Brain microvascular endothelial cell (primary cell): Measurements from ENCODE around the gene GPX1.
"Not testable (repeated sequence)": the region's sequence is repeated elsewhere in the genome, so short reads cannot be mapped to it uniquely, and the experiment has no call there.

Experiments
- DNase-seq: peaks from one replicate; pipeline ENCODE4 v3.0.0-alpha.2; 2020
- H3K27ac ChIP-seq: fragments of 250-450 bp; sonication (Bioruptor Pico); 2 replicates; pipeline ENCODE4 v1.5.1; 2020; ENCODE audit warnings: mild to moderate bottlenecking, moderate library complexity
- H3K27me3 ChIP-seq: fragments of 250-450 bp; sonication (Bioruptor Pico); replicated peaks from 2 replicates; pipeline ENCODE4 v1.5.1; 2020; ENCODE audit warnings: mild to moderate bottlenecking
- H3K36me3 ChIP-seq: fragments of 250-450 bp; sonication (Bioruptor Pico); replicated peaks from 2 replicates; pipeline ENCODE4 v1.5.1; 2020; ENCODE audit warnings: mild to moderate bottlenecking
- H3K4me3 ChIP-seq: 2 replicates; pipeline ENCODE4 v1.5.1; 2011; ENCODE audit warnings: low read depth, mild to moderate bottlenecking, control low read depth, low read length, moderate library complexity
- in situ Hi-C: cut with HindIII; loops from 2 replicates; pipeline ENCODE4 v1.10.0; 2017; ENCODE audit warnings: low sequenced_read_pairs, low pct_ligation_motif_present
- TF ChIP-seq, protein P1 (sequence below): IDR thresholded peaks from 2 replicates; pipeline ENCODE4 v1.5.1; 2011; ENCODE audit warnings: low read depth, mild to moderate bottlenecking, moderate library complexity, low read length, control low read depth, inconsistent platforms; ENCODE audit errors: missing control alignments

The GPX1 gene

GRCh38 chr3:49351521-49352011 lies 6.6 kb downstream of the GPX1 start:
- Histone ChIP-seq H3K36me3 (peaks cover 11% of the 10 kb centered on the region), H3K27me3 (no peaks in the 10 kb centered on the region), H3K4me3 (no peak overlapping the region), H3K27ac (peak overlapping the region; percentile 54)
- TF ChIP-seq, protein P1, sequence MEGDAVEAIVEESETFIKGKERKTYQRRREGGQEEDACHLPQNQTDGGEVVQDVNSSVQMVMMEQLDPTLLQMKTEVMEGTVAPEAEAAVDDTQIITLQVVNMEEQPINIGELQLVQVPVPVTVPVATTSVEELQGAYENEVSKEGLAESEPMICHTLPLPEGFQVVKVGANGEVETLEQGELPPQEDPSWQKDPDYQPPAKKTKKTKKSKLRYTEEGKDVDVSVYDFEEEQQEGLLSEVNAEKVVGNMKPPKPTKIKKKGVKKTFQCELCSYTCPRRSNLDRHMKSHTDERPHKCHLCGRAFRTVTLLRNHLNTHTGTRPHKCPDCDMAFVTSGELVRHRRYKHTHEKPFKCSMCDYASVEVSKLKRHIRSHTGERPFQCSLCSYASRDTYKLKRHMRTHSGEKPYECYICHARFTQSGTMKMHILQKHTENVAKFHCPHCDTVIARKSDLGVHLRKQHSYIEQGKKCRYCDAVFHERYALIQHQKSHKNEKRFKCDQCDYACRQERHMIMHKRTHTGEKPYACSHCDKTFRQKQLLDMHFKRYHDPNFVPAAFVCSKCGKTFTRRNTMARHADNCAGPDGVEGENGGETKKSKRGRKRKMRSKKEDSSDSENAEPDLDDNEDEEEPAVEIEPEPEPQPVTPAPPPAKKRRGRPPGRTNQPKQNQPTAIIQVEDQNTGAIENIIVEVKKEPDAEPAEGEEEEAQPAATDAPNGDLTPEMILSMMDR = no peak
- peak; percentile 84 for DNase-seq
- in situ Hi-C loops = no loop called here

GRCh38 chr3:49349348-49350114 lies 8.6 kb downstream of the GPX1 start:
- H3K27me3 ChIP-seq = no peaks in the 10 kb centered on the region
- no peaks in the 10 kb centered on the region for H3K36me3 ChIP-seq
- H3K27ac ChIP-seq = no peak overlapping the region
- DNase-seq = no peak
- in situ Hi-C loops = no loop called here
- no peak overlapping the region for H3K4me3 ChIP-seq
- TF ChIP-seq, protein P1 = no peak

- H3K36me3 ChIP-seq, in situ Hi-C loops, DNase-seq, H3K4me3 ChIP-seq, H3K27ac ChIP-seq, H3K27me3 ChIP-seq: not testable (repeated sequence)
Measured at GRCh38 chr3:49348361-49348760, 9.8 kb downstream of the GPX1 start.

DNA sequence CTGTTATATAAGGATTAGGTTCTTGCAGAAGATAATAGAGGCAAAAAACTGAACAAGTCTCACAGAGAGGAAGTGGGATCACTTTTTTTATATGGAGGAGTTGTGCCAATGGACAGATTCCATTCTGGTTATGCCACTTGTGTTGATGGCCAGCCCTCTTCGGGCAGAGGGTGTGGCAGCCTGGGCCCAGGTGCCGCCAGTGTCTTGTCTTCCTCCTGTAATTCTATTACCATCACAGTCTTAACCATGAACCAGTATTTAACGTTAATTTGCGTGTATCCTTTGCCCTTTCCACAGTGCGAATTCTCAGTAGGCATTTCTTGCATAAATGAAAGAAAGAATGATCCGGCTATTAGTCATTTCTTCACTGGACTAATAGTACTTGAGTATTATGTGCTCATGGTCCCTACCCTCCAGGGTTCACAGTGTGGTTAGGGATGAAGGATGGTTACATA lies 11.3 kb downstream of the GPX1 start:
- in situ Hi-C loops = no loop called here
- peak; percentile 48 for DNase-seq
- Histone ChIP-seq H3K27ac (peak overlapping the region; percentile 20), H3K4me3 (no peak overlapping the region), H3K27me3 (no peaks in the 10 kb centered on the region), H3K36me3 (no peaks in the 10 kb centered on the region)
- TF ChIP-seq, protein P1 = no peak

DNA sequence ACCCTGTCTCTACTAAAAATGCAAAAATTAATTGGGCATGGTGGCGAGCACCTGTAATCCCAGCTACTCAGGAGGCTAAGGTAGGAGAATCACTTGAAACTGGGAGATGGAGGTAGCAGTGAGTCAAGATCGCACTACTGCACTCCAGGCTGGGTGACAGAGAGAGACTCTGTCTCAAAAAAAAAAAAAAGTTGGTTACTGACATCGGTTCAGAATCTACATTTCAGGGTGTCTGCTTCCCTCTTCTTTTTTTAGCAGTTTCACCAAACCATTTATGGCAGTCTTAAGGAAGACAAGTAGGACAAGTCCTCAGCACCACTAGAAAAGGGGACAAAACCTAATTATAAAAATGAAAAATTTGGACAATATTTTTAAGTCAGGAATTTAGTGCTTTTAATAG lies 15.0 kb downstream of the GPX1 start:
- TF ChIP-seq, protein P1 = no peak
- no peak overlapping the region for H3K27ac ChIP-seq
- no peak overlapping the region for H3K4me3 ChIP-seq
- no peak for DNase-seq
- no peaks in the 10 kb centered on the region for H3K36me3 ChIP-seq
- in situ Hi-C loops = no loop called here
- H3K27me3 ChIP-seq = no peaks in the 10 kb centered on the region

DNA sequence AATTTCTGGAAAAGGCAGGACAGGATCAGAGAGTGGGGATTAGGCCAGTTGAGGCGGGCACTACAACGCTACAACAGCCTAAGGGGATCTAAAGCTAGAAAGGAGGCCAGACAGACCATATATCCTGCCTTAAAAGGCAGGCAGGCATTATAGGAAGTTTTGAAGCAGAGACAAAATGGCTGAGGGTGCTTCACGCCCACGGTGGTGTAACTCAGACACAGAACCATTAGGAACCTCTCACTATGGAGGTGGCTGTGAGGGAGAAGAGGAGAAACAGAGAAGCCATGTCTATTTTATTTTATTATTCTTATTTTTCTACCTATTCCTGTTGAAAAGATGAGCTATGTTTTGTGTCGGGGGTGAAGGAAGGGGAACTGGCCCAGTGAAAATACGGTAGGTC lies 16.2 kb downstream of the GPX1 start:
- no peak for DNase-seq
- no peak overlapping the region for H3K4me3 ChIP-seq
- no peak overlapping the region for H3K27ac ChIP-seq
- in situ Hi-C loops = no loop called here
- TF ChIP-seq, protein P1 = no peak
- H3K36me3 ChIP-seq = no peaks in the 10 kb centered on the region
- no peaks in the 10 kb centered on the region for H3K27me3 ChIP-seq
